Upper lobe of left lung (tissue), 4 donors: ENCODE results near the gene MIS18A.

Experiments used
- EP300 ChIP-seq, 4 donors: sonication (generic); formaldehyde crosslinking; IDR thresholded peaks; one replicate each; pipeline ENCODE4 v1.5.1; 2017; ENCODE audit warnings: antibody characterized with exemption in 4 of 4, control low read depth in 2 of 4
- POLR2A ChIP-seq, 4 donors: fragments of 450-650 bp; IDR thresholded peaks; one replicate each; pipeline ENCODE4 v1.5.1; 2016 to 2017; ENCODE audit warnings: antibody characterized with exemption in 4 of 4, mild to moderate bottlenecking in 2 of 4
- POLR2AphosphoS5 ChIP-seq, 2 donors: sonication (generic); formaldehyde crosslinking; IDR thresholded peaks; one replicate each; pipeline ENCODE4 v1.5.1; 2017; ENCODE audit warnings: antibody characterized with exemption in 2 of 2
- TF ChIP-seq, protein P1 (sequence below), 6 experiments: fragments of 450-650 bp in 4 of 6; fragments of 200-600 bp in 2 of 6; sonication (generic) in 2 of 6; IDR thresholded peaks; one replicate each; pipeline ENCODE4 v1.5.1; 2016 to 2019; ENCODE audit warnings: antibody characterized with exemption in 6 of 6

DNA sequence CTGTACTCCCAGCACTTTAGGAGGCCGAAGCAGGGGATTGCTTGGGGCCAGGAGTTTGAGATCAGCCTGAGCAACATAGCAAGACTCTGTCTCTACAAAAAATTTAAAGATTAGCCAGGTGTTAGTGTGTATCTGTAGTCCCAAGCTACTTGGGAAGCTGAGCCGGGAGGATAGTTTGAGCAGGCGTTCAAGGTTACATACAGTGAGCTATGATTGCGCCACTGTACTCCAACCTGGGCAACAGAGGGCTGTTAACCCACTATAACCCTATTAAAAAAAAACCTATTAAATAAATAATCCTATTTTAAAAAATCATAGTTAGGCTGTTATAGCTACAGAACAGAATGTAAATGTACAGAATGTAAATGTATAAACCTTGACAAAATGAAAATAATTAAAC is 2.2 kb downstream of the MIS18A start:
- TF ChIP-seq EP300 (IDR thresholded peaks at IDR 0.05) (no peak), POLR2AphosphoS5 (IDR thresholded peaks at IDR 0.05) (no peak), POLR2A (IDR thresholded peaks at IDR 0.05) (no peak)
- TF ChIP-seq, protein P1, sequence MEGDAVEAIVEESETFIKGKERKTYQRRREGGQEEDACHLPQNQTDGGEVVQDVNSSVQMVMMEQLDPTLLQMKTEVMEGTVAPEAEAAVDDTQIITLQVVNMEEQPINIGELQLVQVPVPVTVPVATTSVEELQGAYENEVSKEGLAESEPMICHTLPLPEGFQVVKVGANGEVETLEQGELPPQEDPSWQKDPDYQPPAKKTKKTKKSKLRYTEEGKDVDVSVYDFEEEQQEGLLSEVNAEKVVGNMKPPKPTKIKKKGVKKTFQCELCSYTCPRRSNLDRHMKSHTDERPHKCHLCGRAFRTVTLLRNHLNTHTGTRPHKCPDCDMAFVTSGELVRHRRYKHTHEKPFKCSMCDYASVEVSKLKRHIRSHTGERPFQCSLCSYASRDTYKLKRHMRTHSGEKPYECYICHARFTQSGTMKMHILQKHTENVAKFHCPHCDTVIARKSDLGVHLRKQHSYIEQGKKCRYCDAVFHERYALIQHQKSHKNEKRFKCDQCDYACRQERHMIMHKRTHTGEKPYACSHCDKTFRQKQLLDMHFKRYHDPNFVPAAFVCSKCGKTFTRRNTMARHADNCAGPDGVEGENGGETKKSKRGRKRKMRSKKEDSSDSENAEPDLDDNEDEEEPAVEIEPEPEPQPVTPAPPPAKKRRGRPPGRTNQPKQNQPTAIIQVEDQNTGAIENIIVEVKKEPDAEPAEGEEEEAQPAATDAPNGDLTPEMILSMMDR (IDR thresholded peaks at IDR 0.05), result no peak
